ENCODE results near the gene ADM2. TPM values are rescaled to one million over a fixed set of nuclear protein-coding genes. Genes with fewer than 3 reads are reported as not detected.

The ADM2 gene
- total RNA-seq, 1 experiment from 2014 or later = 10.9 TPM

DNA sequence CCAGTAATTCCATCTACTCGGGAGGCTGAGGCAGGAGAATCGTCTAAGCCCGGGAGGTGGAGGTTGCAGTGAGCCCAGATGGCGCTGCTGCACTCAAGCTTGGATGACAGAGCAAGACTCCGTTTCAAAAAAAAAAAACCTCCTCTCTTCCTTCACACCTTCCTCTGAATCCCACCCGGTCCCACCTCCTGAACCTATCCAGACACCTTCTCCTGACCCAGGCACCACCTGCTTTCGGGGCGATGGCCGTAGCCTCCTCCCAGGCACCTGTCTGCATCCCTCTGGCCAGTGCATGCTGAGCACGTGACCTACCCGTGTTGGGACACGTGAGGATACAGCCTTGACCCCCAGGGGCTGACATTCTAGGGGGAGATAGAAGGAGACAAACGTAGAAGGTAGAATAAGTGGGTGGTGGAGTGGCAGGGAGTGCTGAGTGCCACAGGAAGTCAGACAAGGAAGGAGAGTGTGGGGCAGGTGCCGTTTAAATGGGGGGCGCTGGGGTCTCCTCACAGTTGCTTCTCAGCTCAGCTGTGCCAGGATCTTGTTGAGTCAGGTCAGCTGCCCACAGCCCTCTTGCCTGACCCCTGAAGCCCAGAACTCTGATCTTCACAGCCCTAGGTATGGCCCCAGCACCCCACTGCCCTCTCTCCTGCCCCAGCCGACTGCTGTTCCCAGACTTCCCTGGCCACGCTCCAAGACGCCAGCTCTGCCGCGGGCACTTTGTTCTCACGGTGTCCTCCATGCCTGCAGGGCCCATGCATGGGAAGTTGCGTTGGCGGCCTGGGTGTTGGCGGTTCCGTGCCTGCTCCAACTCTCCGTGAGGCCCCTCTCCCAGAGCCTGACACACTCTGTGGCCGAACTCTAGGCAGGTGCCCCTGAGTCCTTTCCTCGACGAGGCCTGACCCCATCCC lies 4.1 kb downstream of the ADM2 start (continued):
- TF ChIP-seq, protein P1, sequence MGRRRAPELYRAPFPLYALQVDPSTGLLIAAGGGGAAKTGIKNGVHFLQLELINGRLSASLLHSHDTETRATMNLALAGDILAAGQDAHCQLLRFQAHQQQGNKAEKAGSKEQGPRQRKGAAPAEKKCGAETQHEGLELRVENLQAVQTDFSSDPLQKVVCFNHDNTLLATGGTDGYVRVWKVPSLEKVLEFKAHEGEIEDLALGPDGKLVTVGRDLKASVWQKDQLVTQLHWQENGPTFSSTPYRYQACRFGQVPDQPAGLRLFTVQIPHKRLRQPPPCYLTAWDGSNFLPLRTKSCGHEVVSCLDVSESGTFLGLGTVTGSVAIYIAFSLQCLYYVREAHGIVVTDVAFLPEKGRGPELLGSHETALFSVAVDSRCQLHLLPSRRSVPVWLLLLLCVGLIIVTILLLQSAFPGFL (CRISPR knock-in tag; IDR thresholded peaks at IDR 0.05; ENCODE audit: borderline replicate concordance) = no peak
- TF ChIP-seq, protein P2, sequence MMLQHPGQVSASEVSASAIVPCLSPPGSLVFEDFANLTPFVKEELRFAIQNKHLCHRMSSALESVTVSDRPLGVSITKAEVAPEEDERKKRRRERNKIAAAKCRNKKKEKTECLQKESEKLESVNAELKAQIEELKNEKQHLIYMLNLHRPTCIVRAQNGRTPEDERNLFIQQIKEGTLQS (CRISPR knock-in tag; conservative IDR thresholded peaks at IDR 0.05) = no peak
- TF ChIP-seq, protein P3, sequence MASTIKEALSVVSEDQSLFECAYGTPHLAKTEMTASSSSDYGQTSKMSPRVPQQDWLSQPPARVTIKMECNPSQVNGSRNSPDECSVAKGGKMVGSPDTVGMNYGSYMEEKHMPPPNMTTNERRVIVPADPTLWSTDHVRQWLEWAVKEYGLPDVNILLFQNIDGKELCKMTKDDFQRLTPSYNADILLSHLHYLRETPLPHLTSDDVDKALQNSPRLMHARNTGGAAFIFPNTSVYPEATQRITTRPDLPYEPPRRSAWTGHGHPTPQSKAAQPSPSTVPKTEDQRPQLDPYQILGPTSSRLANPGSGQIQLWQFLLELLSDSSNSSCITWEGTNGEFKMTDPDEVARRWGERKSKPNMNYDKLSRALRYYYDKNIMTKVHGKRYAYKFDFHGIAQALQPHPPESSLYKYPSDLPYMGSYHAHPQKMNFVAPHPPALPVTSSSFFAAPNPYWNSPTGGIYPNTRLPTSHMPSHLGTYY (CRISPR knock-in tag; IDR thresholded peaks at IDR 0.05) = no peak
- TF ChIP-seq, protein P4, sequence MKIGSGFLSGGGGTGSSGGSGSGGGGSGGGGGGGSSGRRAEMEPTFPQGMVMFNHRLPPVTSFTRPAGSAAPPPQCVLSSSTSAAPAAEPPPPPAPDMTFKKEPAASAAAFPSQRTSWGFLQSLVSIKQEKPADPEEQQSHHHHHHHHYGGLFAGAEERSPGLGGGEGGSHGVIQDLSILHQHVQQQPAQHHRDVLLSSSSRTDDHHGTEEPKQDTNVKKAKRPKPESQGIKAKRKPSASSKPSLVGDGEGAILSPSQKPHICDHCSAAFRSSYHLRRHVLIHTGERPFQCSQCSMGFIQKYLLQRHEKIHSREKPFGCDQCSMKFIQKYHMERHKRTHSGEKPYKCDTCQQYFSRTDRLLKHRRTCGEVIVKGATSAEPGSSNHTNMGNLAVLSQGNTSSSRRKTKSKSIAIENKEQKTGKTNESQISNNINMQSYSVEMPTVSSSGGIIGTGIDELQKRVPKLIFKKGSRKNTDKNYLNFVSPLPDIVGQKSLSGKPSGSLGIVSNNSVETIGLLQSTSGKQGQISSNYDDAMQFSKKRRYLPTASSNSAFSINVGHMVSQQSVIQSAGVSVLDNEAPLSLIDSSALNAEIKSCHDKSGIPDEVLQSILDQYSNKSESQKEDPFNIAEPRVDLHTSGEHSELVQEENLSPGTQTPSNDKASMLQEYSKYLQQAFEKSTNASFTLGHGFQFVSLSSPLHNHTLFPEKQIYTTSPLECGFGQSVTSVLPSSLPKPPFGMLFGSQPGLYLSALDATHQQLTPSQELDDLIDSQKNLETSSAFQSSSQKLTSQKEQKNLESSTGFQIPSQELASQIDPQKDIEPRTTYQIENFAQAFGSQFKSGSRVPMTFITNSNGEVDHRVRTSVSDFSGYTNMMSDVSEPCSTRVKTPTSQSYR (CRISPR knock-in tag; IDR thresholded peaks at IDR 0.05) = no peak
- TF ChIP-seq ZNF396 (CRISPR knock-in tag; IDR thresholded peaks at IDR 0.05; ENCODE audit: borderline replicate concordance) (no peak), ZNF416 (CRISPR knock-in tag; IDR thresholded peaks at IDR 0.05) (no peak), NFE2L1 (CRISPR knock-in tag; IDR thresholded peaks at IDR 0.05) (no peak), SOX15 (CRISPR knock-in tag; IDR thresholded peaks at IDR 0.05) (no peak), IRF2 (CRISPR knock-in tag; IDR thresholded peaks at IDR 0.05; ENCODE audit: borderline replicate concordance, low read depth) (no peak), GABPB1 (CRISPR knock-in tag; IDR thresholded peaks at IDR 0.05) (peak; percentile 54), FOXJ3 (CRISPR knock-in tag; IDR thresholded peaks at IDR 0.05; ENCODE audit: borderline replicate concordance) (no peak), TEAD1 (CRISPR knock-in tag; IDR thresholded peaks at IDR 0.05) (no peak), NR1H2 (CRISPR knock-in tag; IDR thresholded peaks at IDR 0.05) (no peak), MYBL2 (CRISPR knock-in tag; IDR thresholded peaks at IDR 0.05) (no peak), JUN (CRISPR knock-in tag; IDR thresholded peaks at IDR 0.05) (no peak), SP1 (CRISPR knock-in tag; conservative IDR thresholded peaks at IDR 0.05) (no peak), TP53 (CRISPR knock-in tag; IDR thresholded peaks at IDR 0.05) (0 out of 2 replicates have a peak, but pooled peaks have one; percentile 21)
- TF ChIP-seq, protein P5, sequence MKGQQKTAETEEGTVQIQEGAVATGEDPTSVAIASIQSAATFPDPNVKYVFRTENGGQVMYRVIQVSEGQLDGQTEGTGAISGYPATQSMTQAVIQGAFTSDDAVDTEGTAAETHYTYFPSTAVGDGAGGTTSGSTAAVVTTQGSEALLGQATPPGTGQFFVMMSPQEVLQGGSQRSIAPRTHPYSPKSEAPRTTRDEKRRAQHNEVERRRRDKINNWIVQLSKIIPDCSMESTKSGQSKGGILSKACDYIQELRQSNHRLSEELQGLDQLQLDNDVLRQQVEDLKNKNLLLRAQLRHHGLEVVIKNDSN (CRISPR knock-in tag; IDR thresholded peaks at IDR 0.05) = peak; percentile 79; the same call in 1 of the 2 replicates
- TF ChIP-seq, protein P6, sequence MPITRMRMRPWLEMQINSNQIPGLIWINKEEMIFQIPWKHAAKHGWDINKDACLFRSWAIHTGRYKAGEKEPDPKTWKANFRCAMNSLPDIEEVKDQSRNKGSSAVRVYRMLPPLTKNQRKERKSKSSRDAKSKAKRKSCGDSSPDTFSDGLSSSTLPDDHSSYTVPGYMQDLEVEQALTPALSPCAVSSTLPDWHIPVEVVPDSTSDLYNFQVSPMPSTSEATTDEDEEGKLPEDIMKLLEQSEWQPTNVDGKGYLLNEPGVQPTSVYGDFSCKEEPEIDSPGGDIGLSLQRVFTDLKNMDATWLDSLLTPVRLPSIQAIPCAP (CRISPR knock-in tag; IDR thresholded peaks at IDR 0.05) = no peak
- TF ChIP-seq, protein P7, sequence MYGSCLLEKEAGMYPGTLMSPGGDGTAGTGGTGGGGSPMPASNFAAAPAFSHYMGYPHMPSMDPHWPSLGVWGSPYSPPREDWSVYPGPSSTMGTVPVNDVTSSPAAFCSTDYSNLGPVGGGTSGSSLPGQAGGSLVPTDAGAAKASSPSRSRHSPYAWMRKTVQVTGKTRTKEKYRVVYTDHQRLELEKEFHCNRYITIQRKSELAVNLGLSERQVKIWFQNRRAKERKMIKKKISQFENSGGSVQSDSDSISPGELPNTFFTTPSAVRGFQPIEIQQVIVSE (CRISPR knock-in tag; IDR thresholded peaks at IDR 0.05; ENCODE audit: borderline replicate concordance) = no peak
- TF ChIP-seq, protein P8, sequence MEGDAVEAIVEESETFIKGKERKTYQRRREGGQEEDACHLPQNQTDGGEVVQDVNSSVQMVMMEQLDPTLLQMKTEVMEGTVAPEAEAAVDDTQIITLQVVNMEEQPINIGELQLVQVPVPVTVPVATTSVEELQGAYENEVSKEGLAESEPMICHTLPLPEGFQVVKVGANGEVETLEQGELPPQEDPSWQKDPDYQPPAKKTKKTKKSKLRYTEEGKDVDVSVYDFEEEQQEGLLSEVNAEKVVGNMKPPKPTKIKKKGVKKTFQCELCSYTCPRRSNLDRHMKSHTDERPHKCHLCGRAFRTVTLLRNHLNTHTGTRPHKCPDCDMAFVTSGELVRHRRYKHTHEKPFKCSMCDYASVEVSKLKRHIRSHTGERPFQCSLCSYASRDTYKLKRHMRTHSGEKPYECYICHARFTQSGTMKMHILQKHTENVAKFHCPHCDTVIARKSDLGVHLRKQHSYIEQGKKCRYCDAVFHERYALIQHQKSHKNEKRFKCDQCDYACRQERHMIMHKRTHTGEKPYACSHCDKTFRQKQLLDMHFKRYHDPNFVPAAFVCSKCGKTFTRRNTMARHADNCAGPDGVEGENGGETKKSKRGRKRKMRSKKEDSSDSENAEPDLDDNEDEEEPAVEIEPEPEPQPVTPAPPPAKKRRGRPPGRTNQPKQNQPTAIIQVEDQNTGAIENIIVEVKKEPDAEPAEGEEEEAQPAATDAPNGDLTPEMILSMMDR (IDR thresholded peaks at IDR 0.05) = no peak
- TF ChIP-seq, protein P9, sequence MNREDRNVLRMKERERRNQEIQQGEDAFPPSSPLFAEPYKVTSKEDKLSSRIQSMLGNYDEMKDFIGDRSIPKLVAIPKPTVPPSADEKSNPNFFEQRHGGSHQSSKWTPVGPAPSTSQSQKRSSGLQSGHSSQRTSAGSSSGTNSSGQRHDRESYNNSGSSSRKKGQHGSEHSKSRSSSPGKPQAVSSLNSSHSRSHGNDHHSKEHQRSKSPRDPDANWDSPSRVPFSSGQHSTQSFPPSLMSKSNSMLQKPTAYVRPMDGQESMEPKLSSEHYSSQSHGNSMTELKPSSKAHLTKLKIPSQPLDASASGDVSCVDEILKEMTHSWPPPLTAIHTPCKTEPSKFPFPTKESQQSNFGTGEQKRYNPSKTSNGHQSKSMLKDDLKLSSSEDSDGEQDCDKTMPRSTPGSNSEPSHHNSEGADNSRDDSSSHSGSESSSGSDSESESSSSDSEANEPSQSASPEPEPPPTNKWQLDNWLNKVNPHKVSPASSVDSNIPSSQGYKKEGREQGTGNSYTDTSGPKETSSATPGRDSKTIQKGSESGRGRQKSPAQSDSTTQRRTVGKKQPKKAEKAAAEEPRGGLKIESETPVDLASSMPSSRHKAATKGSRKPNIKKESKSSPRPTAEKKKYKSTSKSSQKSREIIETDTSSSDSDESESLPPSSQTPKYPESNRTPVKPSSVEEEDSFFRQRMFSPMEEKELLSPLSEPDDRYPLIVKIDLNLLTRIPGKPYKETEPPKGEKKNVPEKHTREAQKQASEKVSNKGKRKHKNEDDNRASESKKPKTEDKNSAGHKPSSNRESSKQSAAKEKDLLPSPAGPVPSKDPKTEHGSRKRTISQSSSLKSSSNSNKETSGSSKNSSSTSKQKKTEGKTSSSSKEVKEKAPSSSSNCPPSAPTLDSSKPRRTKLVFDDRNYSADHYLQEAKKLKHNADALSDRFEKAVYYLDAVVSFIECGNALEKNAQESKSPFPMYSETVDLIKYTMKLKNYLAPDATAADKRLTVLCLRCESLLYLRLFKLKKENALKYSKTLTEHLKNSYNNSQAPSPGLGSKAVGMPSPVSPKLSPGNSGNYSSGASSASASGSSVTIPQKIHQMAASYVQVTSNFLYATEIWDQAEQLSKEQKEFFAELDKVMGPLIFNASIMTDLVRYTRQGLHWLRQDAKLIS (CRISPR knock-in tag; IDR thresholded peaks at IDR 0.05; ENCODE audit: borderline replicate concordance) = no peak
- TF ChIP-seq, protein P10, sequence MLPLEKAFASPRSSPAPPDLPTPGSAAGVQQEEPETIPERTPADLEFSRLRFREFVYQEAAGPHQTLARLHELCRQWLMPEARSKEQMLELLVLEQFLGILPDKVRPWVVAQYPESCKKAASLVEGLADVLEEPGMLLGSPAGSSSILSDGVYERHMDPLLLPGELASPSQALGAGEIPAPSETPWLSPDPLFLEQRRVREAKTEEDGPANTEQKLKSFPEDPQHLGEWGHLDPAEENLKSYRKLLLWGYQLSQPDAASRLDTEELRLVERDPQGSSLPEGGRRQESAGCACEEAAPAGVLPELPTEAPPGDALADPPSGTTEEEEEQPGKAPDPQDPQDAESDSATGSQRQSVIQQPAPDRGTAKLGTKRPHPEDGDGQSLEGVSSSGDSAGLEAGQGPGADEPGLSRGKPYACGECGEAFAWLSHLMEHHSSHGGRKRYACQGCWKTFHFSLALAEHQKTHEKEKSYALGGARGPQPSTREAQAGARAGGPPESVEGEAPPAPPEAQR (CRISPR knock-in tag; IDR thresholded peaks at IDR 0.05) = no peak
